Endothelial cell of umbilical vein (primary cell): ENCODE measurements around the gene CTBS. TPM values are rescaled to one million over a fixed set of nuclear protein-coding genes. Genes with fewer than 3 reads are reported as not detected.

ENCODE experiments used
- BruUV-seq: library from RNA; stranded (reverse); fragments of 400-500 nt; replicated peaks from 2 replicates; lab custom pipeline; 2021; lab: Mats Ljungman, UMichigan
- CTCF ChIA-PET: fragments of 300-600, 350-600 bp; sonication (Branson Sonifier 250); formaldehyde crosslinking; loops from one replicate; lab custom pipeline; 2021; ENCODE audit warnings: antibody characterized with exemption, inconsistent platforms; lab: Charles Lee
- POLR2A ChIA-PET: fragments of 300-600, 350-600 bp; sonication (Branson Sonifier 250); formaldehyde crosslinking; loops from one replicate; lab custom pipeline; 2021; ENCODE audit warnings: antibody characterized with exemption, inconsistent platforms; lab: Charles Lee
- DNase-seq: peaks from one replicate; pipeline ENCODE4 v3.0.0-alpha.2; 2011; ENCODE audit warnings: low read depth, low spot score
- FAIRE-seq: peaks from 2 replicates; lab custom pipeline; 2011; peaks lifted over from hg19 to GRCh38; lab: Jason Lieb, UNC
- H2AFZ ChIP-seq: 2 replicates; pipeline ENCODE4 v1.6.0; 2012; ENCODE audit warnings: low read depth, low read length, control low read depth, inconsistent platforms
- H3K27ac ChIP-seq: 2 replicates; pipeline ENCODE4 v1.5.1; 2011; ENCODE audit warnings: low read depth, mild to moderate bottlenecking, control low read depth, low read length, moderate library complexity; ENCODE audit not compliant: insufficient read depth
- H3K27me3 ChIP-seq, 2 experiments: 2 replicates each; pipeline versions ENCODE4 v1.6.0 to v1.6.1; 2011; ENCODE audit warnings: low read length in 2 of 2, mixed read lengths in 1 of 2; ENCODE audit not compliant: control insufficient read depth in 2 of 2, insufficient read depth in 2 of 2
- H3K36me3 ChIP-seq, 2 experiments: 2 replicates in 1 of 2; 3 replicates in 1 of 2; pipeline ENCODE4 v1.5.1; 2011; ENCODE audit warnings: low read length in 2 of 2, mild to moderate bottlenecking in 1 of 2, moderate library complexity in 1 of 2; ENCODE audit not compliant: control insufficient read depth in 2 of 2, insufficient read depth in 2 of 2; ENCODE audit errors: extremely low read depth in 1 of 2
- H3K4me1 ChIP-seq: 3 replicates; pipeline ENCODE4 v1.5.1; 2011; ENCODE audit warnings: mild to moderate bottlenecking, low read length; ENCODE audit not compliant: control insufficient read depth, insufficient read depth; ENCODE audit errors: extremely low read depth
- H3K4me2 ChIP-seq: 2 replicates; pipeline ENCODE4 v1.6.1; 2011; ENCODE audit warnings: low read length, control low read depth, mixed read lengths; ENCODE audit not compliant: insufficient read depth
- H3K4me3 ChIP-seq, 3 experiments: fragments of 200-600 bp in 1 of 3; sonication (generic), shearing (Covaris generic) in 1 of 3; replicated peaks in 1 of 3; 2 replicates each; pipeline ENCODE4 v1.5.1; 2011 to 2016; ENCODE audit warnings: control low read depth in 3 of 3, low read length in 3 of 3, mild to moderate bottlenecking in 2 of 3, inconsistent platforms in 1 of 3, low read depth in 1 of 3, moderate library complexity in 1 of 3; ENCODE audit not compliant: insufficient read depth in 1 of 3
- H3K79me2 ChIP-seq: 2 replicates; pipeline ENCODE4 v1.6.0; 2012; ENCODE audit warnings: low read length, inconsistent platforms; ENCODE audit not compliant: control insufficient read depth, insufficient read depth
- H3K9ac ChIP-seq: replicated peaks from 2 replicates; pipeline ENCODE3; 2011; ENCODE audit warnings: low read length, control low read depth; ENCODE audit not compliant: insufficient read depth; ENCODE audit errors: extremely low read depth
- H3K9me1 ChIP-seq: replicated peaks from 3 replicates; pipeline ENCODE4 v1.6.0; 2011; ENCODE audit warnings: mild to moderate bottlenecking, low read length; ENCODE audit not compliant: control insufficient read depth, insufficient read depth; ENCODE audit errors: extremely low read depth
- H3K9me3 ChIP-seq: replicated peaks from 2 replicates; pipeline ENCODE4 v1.5.1; 2012; ENCODE audit warnings: low read length, inconsistent platforms; ENCODE audit not compliant: control insufficient read depth, insufficient read depth
- H4K20me1 ChIP-seq: replicated peaks from 2 replicates; pipeline ENCODE3; 2011; ENCODE audit warnings: mild to moderate bottlenecking, low read length; ENCODE audit not compliant: control insufficient read depth, insufficient read depth; ENCODE audit errors: extremely low read depth
- EZH2 ChIP-seq: IDR thresholded peaks from 2 replicates; pipeline ENCODE4 v1.6.1; 2012; ENCODE audit warnings: borderline replicate concordance, low read depth, mild to moderate bottlenecking, moderate library complexity, low read length, inconsistent platforms; ENCODE audit not compliant: severe bottlenecking
- FOS ChIP-seq: IDR thresholded peaks from 2 replicates; pipeline ENCODE4 v1.6.1; 2011; ENCODE audit warnings: mild to moderate bottlenecking, low read length, moderate library complexity, borderline replicate concordance; ENCODE audit not compliant: insufficient read depth
- GATA2 ChIP-seq: IDR thresholded peaks from 2 replicates; pipeline ENCODE4 v1.7.0; 2011; ENCODE audit warnings: low read depth, mild to moderate bottlenecking, moderate library complexity, mixed read lengths, low read length; ENCODE audit not compliant: insufficient read length, insufficient read depth
- JUN ChIP-seq: IDR thresholded peaks from 2 replicates; pipeline ENCODE4 v1.6.1; 2011; ENCODE audit warnings: borderline replicate concordance, low read depth; ENCODE audit not compliant: insufficient read length, insufficient read depth
- MAX ChIP-seq: IDR thresholded peaks from 2 replicates; pipeline ENCODE4 v1.6.1; 2011; ENCODE audit not compliant: insufficient read depth, insufficient read length
- MYC ChIP-seq: IDR thresholded peaks from one replicate; pipeline ENCODE4 v1.6.1; 2011; ENCODE audit warnings: mild to moderate bottlenecking, low read depth, low read length
- POLR2A ChIP-seq: IDR thresholded peaks from 2 replicates; pipeline ENCODE4 v1.6.1; 2012; ENCODE audit warnings: low read depth, mild to moderate bottlenecking, control low read depth, low read length
- POLR2AphosphoS5 ChIP-seq: IDR thresholded peaks from 2 replicates; pipeline ENCODE4 v1.6.1; 2012; ENCODE audit warnings: low read depth, mild to moderate bottlenecking, control low read depth, low read length, moderate library complexity; ENCODE audit not compliant: insufficient read depth
- dilution Hi-C: fragments of 300-500 bp; cut with MboI; formaldehyde crosslinking; loops from one replicate; pipeline ENCODE4 v1.15.0; 2019; ENCODE audit warnings: low sequenced_read_pairs; ENCODE audit not compliant: extremely low pct_ligation_motif_present
- intact Hi-C: fragments of 100-400 bp; cut with micrococcal nuclease; formaldehyde crosslinking; loops from one replicate; pipeline ENCODE4 v1.10.0; 2022
- polyA plus RNA-seq, 4 experiments: library from polyadenylated mRNA; depleted of rRNA in 3 of 4; stranded (reverse) in 3 of 4; unstranded in 1 of 4; fragments of >200 nt; gene quantifications; 2 replicates each; pipeline versions ENCODE4 v1.2.1 to v1.2.3, GENCODE V29; 2011 to 2012; ENCODE audit warnings: missing spikeins in 1 of 4
- total RNA-seq: library from RNA; stranded (reverse); gene quantifications from 2 replicates; pipeline ENCODE4 v1.2.3, GENCODE V29; 2021
- TF ChIP-seq, protein P1 (sequence below), 2 donors: IDR thresholded peaks; 1 replicate in 1 of 2; 2 replicates in 1 of 2; pipeline ENCODE4 v1.5.1; 2011; ENCODE audit warnings: low read length in 2 of 2, mild to moderate bottlenecking in 2 of 2, moderate library complexity in 2 of 2, control low read depth in 1 of 2, inconsistent platforms in 1 of 2, low read depth in 1 of 2; ENCODE audit not compliant: insufficient read depth in 1 of 2; ENCODE audit errors: extremely low read depth in 1 of 2

CTBS gene
- total and polyA plus RNA-seq, 2 donors (not counting 3 experiments of a cell fraction or from before 2014, with no cell fraction given): 11.4 to 14.3 TPM

DNA sequence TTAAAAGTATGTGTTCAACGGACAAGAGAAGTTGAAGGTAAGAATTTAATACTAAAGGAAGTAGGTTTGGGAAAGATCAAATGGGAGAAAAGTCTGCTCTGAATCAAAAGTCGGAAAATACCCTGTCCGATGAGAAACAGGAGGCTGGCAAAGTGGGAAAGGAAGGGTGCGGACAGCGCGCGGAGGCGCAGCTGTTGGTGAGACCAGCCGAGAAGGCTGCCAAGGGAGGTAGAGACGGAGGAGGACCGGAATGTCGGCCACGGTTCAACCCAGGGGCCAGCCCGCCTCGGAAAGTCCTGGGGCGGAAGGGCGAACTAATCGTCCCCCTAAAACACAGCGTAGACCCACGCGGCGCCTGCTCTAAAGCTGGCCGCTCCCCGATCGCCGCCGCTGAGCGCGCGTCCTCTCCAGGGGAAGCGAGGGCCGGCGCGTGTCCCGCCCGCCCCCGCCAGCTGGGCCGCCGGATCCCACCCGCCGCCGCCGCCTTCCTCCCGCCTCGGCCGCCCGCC, 68.7 kb downstream of the CTBS start:
- H3K36me3 ChIP-seq: no peaks in the 10 kb centered on the region
- H2AFZ ChIP-seq: peak overlapping the region; percentile 63
- peaks cover 52% of the 10 kb centered on the region for H3K79me2 ChIP-seq
- POLR2A ChIA-PET: interaction anchor here (0.7 to 2.2 kb wide), 8 partner anchors 26 to 771 kb away, joined by 3 to 30 read pairs (median 5); partner anchors contain the start of genes BCL10, CTBS and PRKACB
- no peaks in the 10 kb centered on the region for H3K9me1 ChIP-seq
- peak; percentile 77 for DNase-seq
- peaks cover 25% of the 10 kb centered on the region for H3K4me1 ChIP-seq
- peak overlapping the region; percentile 55 to 89 (median 73) for H3K4me3 ChIP-seq
- no peaks in the 10 kb centered on the region for H3K9me3 ChIP-seq
- H3K4me2 ChIP-seq: peak overlapping the region; percentile 100
- CTCF ChIA-PET: interaction anchor here (0.7 to 4.4 kb wide), 12 partner anchors 63 to 364 kb away, joined by 3 to 37 read pairs (median 5); partner anchors contain the start of gene CTBS
- intact Hi-C loops (loop anchor here (1.0 to 10.0 kb wide), 9 partner anchors 26 to 769 kb away; partner anchors contain the start of genes BCL10, PRKACB and RPF1), dilution Hi-C loops (no loop called here)
- no peaks in the 10 kb centered on the region for H3K27me3 ChIP-seq
- TF ChIP-seq EZH2 (no peak), GATA2 (no peak), MYC (peak; percentile 1)
- H4K20me1 ChIP-seq: peaks cover 3% of the 10 kb centered on the region
- no TSS peak for BruUV-seq
- FAIRE-seq: no peak
- peak overlapping the region; percentile 91 for H3K27ac ChIP-seq
- peak overlapping the region; percentile 93 for H3K9ac ChIP-seq

DNA sequence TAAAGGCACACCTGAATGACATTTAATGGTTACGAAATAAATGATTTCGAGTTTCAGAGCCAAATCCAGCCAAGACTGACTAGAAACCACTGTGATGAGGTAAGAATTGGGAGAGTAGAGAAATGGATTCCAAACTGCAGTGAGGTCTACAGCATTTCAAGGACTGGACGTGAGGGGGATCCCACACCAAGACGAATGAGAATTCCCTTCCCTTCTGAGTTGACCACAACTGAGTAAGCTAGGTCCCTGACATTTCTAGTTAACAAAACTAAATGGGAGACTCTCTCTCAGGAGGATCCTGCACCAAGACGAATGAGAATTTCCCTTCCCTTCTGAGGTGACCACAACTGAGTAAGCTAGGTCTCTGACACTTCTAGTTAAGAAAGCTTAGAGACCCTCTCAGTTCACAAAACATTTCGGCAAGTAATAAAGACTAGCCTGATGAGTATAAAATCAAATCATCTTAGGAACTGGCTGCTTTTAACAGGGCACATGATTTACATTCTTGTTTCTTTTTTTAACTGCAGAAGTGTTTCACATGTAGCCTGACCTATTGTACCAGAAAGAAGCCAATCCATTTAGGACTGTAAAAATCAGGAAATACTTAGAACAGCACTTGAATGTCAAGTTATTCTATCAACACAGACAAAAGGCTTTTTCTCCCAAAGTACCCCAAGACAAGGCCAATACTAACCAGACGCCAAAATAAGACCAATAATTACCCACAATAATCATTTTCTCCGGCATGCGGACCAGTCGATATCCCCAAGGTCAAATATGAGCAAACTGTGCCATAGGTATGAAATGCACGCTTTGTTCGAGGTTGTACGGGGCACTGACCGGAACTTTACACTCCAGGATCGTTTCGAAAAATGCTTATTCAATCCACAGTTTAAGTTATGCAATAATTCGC, 69.4 kb downstream of the CTBS start:
- dilution Hi-C loops: no loop called here

More for the DNA sequence above, 69.4 kb downstream of the CTBS start:
- Histone ChIP-seq H3K9ac (peak overlapping the region; percentile 93), H3K27me3 (no peaks in the 10 kb centered on the region), H2AFZ (no peak overlapping the region), H3K27ac (peak overlapping the region; percentile 91), H3K4me2 (peak overlapping the region; percentile 100), H4K20me1 (peaks cover 3% of the 10 kb centered on the region), H3K9me3 (no peaks in the 10 kb centered on the region), H3K36me3 (peaks cover 0 to 4% of the 10 kb centered on the region in 2 experiments), H3K9me1 (no peaks in the 10 kb centered on the region), H3K4me1 (peaks cover 25% of the 10 kb centered on the region), H3K79me2 (peaks cover 58% of the 10 kb centered on the region), H3K4me3 (peak overlapping the region; percentile 55 to 89 (median 73))
- DNase-seq (peak; percentile 58), FAIRE-seq (no peak)
- TF ChIP-seq GATA2 (no peak), FOS (no peak), MYC (no peak), JUN (no peak), POLR2A (no peak), MAX (no peak), POLR2AphosphoS5 (no peak), EZH2 (no peak)
- TF ChIP-seq, protein P1, sequence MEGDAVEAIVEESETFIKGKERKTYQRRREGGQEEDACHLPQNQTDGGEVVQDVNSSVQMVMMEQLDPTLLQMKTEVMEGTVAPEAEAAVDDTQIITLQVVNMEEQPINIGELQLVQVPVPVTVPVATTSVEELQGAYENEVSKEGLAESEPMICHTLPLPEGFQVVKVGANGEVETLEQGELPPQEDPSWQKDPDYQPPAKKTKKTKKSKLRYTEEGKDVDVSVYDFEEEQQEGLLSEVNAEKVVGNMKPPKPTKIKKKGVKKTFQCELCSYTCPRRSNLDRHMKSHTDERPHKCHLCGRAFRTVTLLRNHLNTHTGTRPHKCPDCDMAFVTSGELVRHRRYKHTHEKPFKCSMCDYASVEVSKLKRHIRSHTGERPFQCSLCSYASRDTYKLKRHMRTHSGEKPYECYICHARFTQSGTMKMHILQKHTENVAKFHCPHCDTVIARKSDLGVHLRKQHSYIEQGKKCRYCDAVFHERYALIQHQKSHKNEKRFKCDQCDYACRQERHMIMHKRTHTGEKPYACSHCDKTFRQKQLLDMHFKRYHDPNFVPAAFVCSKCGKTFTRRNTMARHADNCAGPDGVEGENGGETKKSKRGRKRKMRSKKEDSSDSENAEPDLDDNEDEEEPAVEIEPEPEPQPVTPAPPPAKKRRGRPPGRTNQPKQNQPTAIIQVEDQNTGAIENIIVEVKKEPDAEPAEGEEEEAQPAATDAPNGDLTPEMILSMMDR (IDR thresholded peaks at IDR 0.05; ENCODE audit: extremely low read depth in 1 of 2, insufficient read depth in 1 of 2, low read depth in 1 of 2, low read length in 2 of 2): no peak
- CTCF ChIA-PET: interaction anchor here (1.0 to 4.4 kb wide), 11 partner anchors 10 to 128 kb away, joined by 3 to 37 read pairs (median 4); partner anchors contain the start of gene CTBS
- POLR2A ChIA-PET: interaction anchor here (1.5 to 2.2 kb wide), 5 partner anchors 25 to 98 kb away, joined by 3 to 30 read pairs (median 5); partner anchors contain the start of gene CTBS
- BruUV-seq: TSS peak; percentile 27
- intact Hi-C loops: loop anchor here (10.0 kb wide), 1 partner anchor 770 kb away; the partner anchor contains the start of gene BCL10
